ENCODE data around the gene FAM151B.
"Not testable (repeated sequence)": the region's sequence is repeated elsewhere in the genome, so short reads cannot be mapped to it uniquely, and the experiment has no call there.

Gene FAM151B

DNA sequence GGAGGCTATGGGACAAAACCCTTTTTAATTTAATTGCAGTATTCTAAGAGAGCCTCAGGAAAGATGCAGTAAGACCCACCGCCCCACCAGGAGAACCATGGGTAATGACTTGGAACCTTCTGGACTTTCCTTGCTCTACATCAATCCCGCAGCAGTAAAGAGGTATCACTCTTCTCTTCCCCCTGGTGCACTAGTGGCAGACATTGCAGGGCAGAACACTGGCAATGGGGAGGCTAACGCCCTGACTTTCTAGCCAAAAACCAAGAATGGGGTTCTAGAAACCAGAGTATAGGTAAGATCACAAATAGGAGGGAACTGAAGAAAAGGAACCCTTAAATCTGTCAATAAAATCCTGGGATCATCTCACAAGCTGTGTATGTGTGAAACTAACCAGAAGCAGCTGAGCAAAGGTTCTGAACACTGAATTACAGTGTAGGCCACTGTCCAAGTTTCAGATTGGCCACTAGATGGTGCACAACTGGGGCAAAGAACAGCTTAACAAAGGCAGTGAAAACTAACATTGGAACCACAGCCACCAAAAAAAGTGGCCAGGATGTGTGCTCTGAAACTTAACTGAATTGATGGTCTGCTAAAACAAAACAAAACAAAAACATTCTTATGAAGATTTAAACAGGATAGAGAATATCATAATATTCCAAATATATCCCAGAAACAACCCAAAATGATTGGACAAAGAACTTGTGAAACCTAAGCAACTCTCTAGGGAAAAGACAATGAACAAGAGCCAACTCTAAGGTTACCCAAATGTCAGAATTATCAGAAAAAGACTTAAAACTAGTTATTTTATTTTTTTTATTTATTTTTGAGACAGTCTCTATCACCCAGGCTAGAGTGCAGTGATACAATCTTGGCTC is 6.6 kb upstream of the FAM151B start:
- in situ Hi-C loops (cut with HindIII; ENCODE audit: low pct_unique_long_range_greater_than_20kb, low sequenced_read_pairs): no loop called here
- DNase-seq (ENCODE audit: low read depth in 1 of 2, low spot score in 1 of 2): peak in 1 of 2 experiments; percentile 84
- no peak for TF ChIP-seq JUND (IDR thresholded peaks at IDR 0.05; ENCODE audit: low read depth)

DNA sequence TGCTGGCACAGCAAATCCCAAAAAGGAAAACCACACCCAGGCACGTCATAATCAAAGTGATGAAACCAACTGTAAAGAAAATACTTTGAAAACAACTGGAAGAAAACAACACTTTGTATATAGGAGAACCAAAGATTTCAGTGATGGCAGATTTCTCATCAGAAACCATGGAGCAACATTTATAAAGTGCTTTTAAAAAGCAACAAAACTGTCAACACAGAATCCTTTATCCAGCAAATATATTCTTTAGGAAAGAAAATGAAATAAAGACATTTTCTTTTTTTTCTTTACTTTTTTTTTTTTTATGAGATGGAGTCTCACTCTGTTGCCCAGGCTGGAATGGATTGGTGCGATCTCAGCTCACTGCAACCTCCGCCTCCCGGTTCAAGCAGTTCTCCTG is 5.3 kb upstream of the FAM151B start:
- TF ChIP-seq JUND (IDR thresholded peaks at IDR 0.05; ENCODE audit: low read depth): no peak
- in situ Hi-C loops (cut with HindIII; ENCODE audit: low pct_unique_long_range_greater_than_20kb, low sequenced_read_pairs): no loop called here
- no peak for DNase-seq (ENCODE audit: low read depth in 1 of 2, low spot score in 1 of 2)

DNA sequence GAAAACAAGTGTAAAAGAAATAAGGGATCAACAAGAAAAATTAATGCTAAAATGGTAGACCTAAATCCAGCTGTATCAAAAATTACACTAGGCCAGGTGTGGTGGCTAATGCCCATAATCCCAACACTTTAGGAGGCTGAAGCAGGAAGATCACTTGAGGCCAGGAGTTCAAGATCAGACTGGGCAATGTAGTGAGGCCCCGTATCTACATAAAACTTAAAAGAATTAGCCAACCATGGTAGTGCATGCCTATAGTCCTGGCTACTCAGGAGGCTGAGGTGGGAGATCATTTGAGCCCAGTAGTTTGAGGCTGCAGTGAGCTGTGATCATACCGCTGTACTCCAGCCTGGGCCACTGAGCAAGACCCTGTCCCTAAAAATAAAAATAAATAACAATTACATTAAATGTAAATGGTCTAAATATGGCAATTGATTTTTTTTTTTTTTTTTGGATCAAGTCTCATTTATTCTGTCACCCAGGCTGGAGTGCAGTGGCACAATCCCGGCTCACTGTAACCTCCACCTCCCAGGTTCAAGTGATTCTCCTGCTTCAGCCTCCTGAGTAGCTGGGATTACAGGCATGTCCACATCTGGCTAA is 4.2 kb upstream of the FAM151B start:
- in situ Hi-C loops (cut with HindIII; ENCODE audit: low pct_unique_long_range_greater_than_20kb, low sequenced_read_pairs): no loop called here
- no peak for TF ChIP-seq JUND (IDR thresholded peaks at IDR 0.05; ENCODE audit: low read depth)
- DNase-seq (ENCODE audit: low read depth in 1 of 2, low spot score in 1 of 2): no peak

DNA sequence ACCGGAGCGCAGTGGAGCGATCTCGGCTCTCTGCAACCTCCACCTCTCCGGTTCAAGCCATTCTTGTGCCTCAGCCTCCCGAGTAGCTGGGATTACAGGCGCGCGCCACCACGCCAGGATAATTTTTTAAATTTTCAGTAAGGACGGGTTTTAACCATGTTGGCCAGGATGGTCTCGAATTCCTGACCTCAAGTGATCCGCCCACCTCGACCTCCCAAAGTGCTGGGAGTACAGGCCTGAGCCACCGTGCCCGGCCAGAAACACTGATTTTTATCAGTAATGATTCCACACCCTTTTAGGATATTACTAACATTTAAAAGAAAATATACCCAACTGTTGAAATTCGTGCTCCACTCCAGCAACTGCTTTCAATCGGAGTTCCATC is 464 bp upstream of the FAM151B start:
- TF ChIP-seq JUND (IDR thresholded peaks at IDR 0.05; ENCODE audit: low read depth): no peak
- no peak for DNase-seq (ENCODE audit: low read depth in 1 of 2, low spot score in 1 of 2)
- in situ Hi-C loops (cut with HindIII; ENCODE audit: low pct_unique_long_range_greater_than_20kb, low sequenced_read_pairs): no loop called here

DNA sequence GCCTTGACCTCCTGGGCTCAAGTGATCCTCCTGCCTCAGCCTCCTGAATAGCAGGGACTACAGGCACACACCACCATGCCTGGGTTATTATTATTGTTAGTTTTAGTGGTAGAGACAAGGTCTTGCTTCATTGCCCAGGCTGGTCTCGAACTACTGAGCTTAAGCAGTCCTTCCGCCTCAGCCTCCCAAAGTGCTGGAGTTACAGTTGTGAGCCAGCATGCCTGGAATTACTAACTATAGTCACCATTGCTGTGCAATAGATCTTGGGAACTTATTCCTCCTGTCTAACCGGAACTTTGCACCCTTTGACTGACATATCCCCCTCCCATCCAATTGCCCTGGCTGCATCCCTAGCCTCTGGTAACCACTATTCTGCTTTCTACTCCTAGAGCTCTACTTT is 3.4 kb downstream of the FAM151B start:
- in situ Hi-C loops (cut with HindIII; ENCODE audit: low pct_unique_long_range_greater_than_20kb, low sequenced_read_pairs): no loop called here

DNA sequence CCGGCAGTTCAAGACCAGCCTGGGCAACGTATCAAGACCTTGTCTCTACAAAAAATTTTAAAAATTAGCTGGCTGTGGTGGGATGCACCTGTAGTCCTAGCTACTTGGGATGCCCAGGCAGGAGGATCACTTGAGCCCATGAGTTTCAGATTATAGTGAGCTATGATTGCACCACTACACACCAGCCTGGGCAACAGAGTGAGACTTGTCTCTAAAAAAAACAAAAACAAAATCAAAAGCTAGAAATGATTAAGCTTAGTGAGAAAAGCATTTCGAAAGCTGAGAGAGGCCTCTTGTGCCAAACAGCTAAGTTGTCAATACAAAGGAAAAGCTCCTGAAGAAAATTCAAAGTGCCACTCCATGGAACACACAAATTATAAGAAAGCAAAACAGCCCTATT is 4.8 kb downstream of the FAM151B start:
- no peak for DNase-seq (ENCODE audit: low read depth in 1 of 2, low spot score in 1 of 2)
- TF ChIP-seq JUND (IDR thresholded peaks at IDR 0.05; ENCODE audit: low read depth): no peak
- in situ Hi-C loops (cut with HindIII; ENCODE audit: low pct_unique_long_range_greater_than_20kb, low sequenced_read_pairs): no loop called here

More for the DNA sequence above, 3.4 kb downstream of the FAM151B start:
- no peak for TF ChIP-seq JUND (IDR thresholded peaks at IDR 0.05; ENCODE audit: low read depth)
- no peak for DNase-seq (ENCODE audit: low read depth in 1 of 2, low spot score in 1 of 2)

DNA sequence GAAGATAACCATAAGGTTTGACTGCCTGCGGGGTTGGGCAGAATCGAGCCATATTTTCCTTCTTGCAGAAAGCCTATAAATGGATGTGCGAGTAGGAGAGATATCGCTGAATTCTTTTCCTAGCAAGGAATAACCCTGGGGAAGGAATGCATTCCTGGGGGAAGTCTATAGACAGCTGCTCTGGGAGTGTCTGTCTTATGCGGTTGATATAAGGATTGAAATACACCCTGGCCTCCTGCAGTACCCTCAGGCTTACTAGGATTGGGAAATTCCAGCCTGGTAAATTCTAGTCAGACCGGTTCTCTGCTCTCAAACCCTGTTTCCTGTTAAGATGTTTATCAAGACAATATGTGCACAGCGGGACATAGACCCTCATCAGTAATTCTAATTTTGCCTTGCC is 5.5 kb downstream of the FAM151B start:
- DNase-seq (ENCODE audit: low read depth in 1 of 2, low spot score in 1 of 2): peak in 1 of 2 experiments; percentile 89
- in situ Hi-C loops (cut with HindIII; ENCODE audit: low pct_unique_long_range_greater_than_20kb, low sequenced_read_pairs): not testable (repeated sequence)
- TF ChIP-seq JUND (IDR thresholded peaks at IDR 0.05; ENCODE audit: low read depth): peak; percentile 44; the same call in 1 of the 2 replicates

DNA sequence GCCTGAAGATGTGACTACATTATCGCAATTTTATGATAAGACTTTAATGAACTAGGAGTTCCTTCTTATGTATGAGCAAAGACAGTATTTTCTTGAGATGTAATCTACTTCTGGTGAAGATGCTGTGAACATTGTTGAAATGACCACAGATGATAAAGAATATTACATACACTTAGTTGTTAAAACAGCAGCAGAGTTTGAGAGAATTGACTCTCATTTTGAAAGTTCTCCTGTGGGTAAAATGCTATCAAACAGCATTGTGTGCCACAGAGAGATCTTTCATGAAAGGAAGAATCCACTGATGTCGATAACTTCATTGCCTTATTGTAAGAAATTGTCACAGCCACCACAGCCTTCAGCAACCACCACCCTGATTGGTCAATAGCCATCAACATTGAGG is 8.0 kb downstream of the FAM151B start:
- in situ Hi-C loops (cut with HindIII; ENCODE audit: low pct_unique_long_range_greater_than_20kb, low sequenced_read_pairs): no loop called here
- TF ChIP-seq JUND (IDR thresholded peaks at IDR 0.05; ENCODE audit: low read depth): no peak
- DNase-seq (ENCODE audit: low read depth in 1 of 2, low spot score in 1 of 2): no peak

DNA sequence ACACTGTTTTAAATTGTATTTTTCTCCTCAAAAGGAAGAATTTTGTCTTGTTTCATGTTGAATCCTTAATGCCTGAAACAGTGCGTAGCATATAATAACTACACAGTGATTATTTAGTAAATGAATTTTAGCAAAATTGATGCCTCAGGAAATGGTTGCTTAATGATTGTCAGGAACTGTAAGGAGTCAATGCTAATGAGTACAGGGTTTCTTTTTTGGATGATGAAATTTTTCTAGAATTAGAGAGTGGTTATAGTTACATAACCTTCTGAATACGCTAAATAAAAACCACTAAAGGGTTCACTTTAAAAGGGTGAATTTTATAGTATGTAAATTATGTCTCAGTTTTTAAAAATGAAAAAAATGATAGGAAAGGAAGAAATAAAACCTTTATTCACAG is 14.9 kb downstream of the FAM151B start:
- in situ Hi-C loops (cut with HindIII; ENCODE audit: low pct_unique_long_range_greater_than_20kb, low sequenced_read_pairs): no loop called here
- TF ChIP-seq JUND (IDR thresholded peaks at IDR 0.05; ENCODE audit: low read depth): no peak
- no peak for DNase-seq (ENCODE audit: low read depth in 1 of 2, low spot score in 1 of 2)

DNA sequence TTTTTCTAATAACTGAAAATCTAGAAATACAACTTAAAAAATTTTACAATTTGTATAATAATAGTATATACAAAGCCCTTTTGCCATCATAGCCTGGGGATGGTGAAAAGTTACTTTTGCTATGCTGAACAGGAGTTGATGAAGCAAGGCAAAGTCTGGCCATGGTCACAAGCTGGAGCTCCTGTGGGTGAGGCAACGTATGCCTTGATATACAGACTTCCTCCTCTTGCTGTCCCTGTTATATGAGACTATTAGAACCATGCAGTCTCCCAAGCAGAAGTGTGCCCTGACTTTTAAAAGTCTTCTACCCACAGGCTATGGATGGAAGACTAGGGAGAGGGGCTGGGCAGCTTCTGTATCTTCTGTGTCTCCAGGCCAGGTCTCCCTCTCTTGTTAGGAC is 15.7 kb downstream of the FAM151B start:
- no peak for DNase-seq (ENCODE audit: low read depth in 1 of 2, low spot score in 1 of 2)
- in situ Hi-C loops (cut with HindIII; ENCODE audit: low pct_unique_long_range_greater_than_20kb, low sequenced_read_pairs): no loop called here
- no peak for TF ChIP-seq JUND (IDR thresholded peaks at IDR 0.05; ENCODE audit: low read depth)

DNA sequence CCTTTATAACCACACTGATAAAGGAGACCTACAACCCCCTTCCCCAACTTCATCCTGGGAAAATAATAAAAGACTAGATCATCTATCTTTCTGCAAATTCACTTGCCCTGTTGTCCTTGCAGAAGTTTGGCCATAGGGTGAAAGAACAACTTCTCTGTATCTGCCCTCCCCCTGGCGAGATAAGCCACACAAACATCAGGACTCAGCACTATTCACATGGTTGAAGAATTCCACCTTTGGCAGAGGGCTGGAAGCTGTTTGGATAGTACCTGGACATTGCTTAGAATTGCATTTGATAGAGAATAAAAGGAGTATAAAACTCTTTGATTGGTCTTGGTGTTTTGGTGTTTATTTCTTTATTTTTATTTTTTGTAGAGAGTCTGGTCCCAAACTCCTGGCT is 16.9 kb downstream of the FAM151B start:
- no peak for TF ChIP-seq JUND (IDR thresholded peaks at IDR 0.05; ENCODE audit: low read depth)
- no peak for DNase-seq (ENCODE audit: low read depth in 1 of 2, low spot score in 1 of 2)
- in situ Hi-C loops (cut with HindIII; ENCODE audit: low pct_unique_long_range_greater_than_20kb, low sequenced_read_pairs): no loop called here

DNA sequence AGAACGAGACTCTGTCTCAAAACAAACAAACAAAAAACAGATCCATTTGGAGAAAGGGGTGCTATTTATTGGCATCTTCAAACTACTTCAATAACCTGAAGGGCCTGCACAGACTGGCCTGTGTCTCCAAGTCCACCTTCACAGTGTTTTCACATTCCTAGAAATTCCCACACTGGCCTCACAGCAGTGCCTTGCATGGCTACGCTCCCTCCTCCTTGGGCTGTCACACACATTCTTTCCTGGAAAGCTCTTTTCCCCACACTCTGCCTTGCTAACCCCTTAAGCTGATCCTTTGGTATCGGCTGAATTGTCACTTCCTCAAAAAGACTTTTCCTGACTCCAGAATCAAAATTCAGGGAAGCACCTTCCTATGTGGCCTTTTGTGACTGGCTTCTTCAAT is 19.8 kb downstream of the FAM151B start:
- no peak for TF ChIP-seq JUND (IDR thresholded peaks at IDR 0.05; ENCODE audit: low read depth)
- in situ Hi-C loops (cut with HindIII; ENCODE audit: low pct_unique_long_range_greater_than_20kb, low sequenced_read_pairs): no loop called here
- no peak for DNase-seq (ENCODE audit: low read depth in 1 of 2, low spot score in 1 of 2)

DNA sequence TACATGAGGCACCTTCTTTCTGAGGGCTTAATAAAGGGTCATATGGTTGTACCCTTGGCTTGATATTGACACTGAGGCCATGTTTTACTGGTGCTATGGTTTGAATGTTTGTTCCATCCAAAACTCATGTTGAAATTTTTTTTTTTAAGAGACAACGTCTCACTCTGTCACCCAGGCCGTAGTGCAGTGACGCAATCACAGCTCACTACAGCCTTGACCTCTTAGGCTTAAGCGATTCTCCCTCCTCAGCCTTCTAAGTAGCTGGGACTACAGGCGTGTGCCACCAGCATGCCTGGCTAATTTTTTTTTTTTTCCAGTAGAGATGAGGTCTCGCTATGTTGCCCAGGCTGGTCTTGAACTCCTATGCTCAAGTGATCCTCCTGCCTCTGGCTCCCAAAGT is 20.9 kb downstream of the FAM151B start:
- no peak for TF ChIP-seq JUND (IDR thresholded peaks at IDR 0.05; ENCODE audit: low read depth)
- in situ Hi-C loops (cut with HindIII; ENCODE audit: low pct_unique_long_range_greater_than_20kb, low sequenced_read_pairs): no loop called here
- DNase-seq (ENCODE audit: low read depth in 1 of 2, low spot score in 1 of 2): no peak
